Heart left ventricle (tissue), 16 donors: ENCODE results near the gene ENPP3. TPM values are rescaled to one million over a fixed set of nuclear protein-coding genes. Genes with fewer than 3 reads are reported as not detected.

ENCODE experiments used
- ATAC-seq, 4 donors: fragments of 200-7000 bp; cut with Tn5 transposase; one replicate each; pipeline ENCODE4 v1.9.1; 2020 to 2022; ENCODE audit warnings: moderate library complexity in 4 of 4, mild to moderate bottlenecking in 3 of 4, moderate number of reproducible peaks in 1 of 4
- DNase-seq, 5 donors: peaks; one replicate each; pipeline ENCODE4 v3.0.0-alpha.2; 2020
- H3K27ac ChIP-seq, 12 donors: fragments of 200-600 bp; sonication (generic) in 4 of 12; one replicate each; pipeline versions ENCODE4 v1.5.0 to v1.8.0; 2016 to 2022; ENCODE audit warnings: mild to moderate bottlenecking in 2 of 12
- H3K27me3 ChIP-seq, 9 donors: fragments of 200-600 bp; sonication (generic) in 2 of 9; one replicate each; pipeline versions ENCODE4 v1.5.1 to v1.8.0; 2016 to 2022; ENCODE audit warnings: mild to moderate bottlenecking in 3 of 9
- H3K36me3 ChIP-seq, 9 donors: fragments of 200-600 bp; sonication (generic) in 2 of 9; one replicate each; pipeline versions ENCODE4 v1.5.0 to v1.8.0; 2018 to 2022; ENCODE audit warnings: mild to moderate bottlenecking in 2 of 9
- H3K4me1 ChIP-seq, 12 donors: fragments of 200-600 bp; sonication (generic) in 4 of 12; one replicate each; pipeline versions ENCODE4 v1.5.0 to v1.8.0; 2016 to 2022; ENCODE audit warnings: mild to moderate bottlenecking in 3 of 12
- H3K4me3 ChIP-seq, 12 donors: fragments of 200-600 bp; sonication (generic) in 4 of 12; one replicate each; pipeline versions ENCODE4 v1.5.0 to v1.8.0; 2017 to 2022; ENCODE audit warnings: mild to moderate bottlenecking in 9 of 12, moderate library complexity in 4 of 12
- H3K9me3 ChIP-seq, 12 donors: fragments of 200-600 bp; sonication (generic) in 4 of 12; one replicate each; pipeline versions ENCODE4 v1.5.0 to v1.8.0; 2016 to 2022; ENCODE audit warnings: mild to moderate bottlenecking in 1 of 12
- POLR2A ChIP-seq, 2 donors: fragments of 450-650 bp; IDR thresholded peaks; one replicate each; pipeline ENCODE4 v1.6.1; 2017; ENCODE audit warnings: antibody characterized with exemption in 2 of 2, mild to moderate bottlenecking in 2 of 2, moderate library complexity in 2 of 2
- WGBS, 4 donors: extraction: QIAGEN DNeasy Blood & Tissue Kit in 2 of 4; methylation state at CpG; one replicate each; pipeline versions ENCODE4 v1.1.5 to v1.1.7; 2013 to 2018; 5-methylcytosine and 5-hydroxymethylcytosine counted together
- intact Hi-C, 10 donors: fragments of 100-400 bp; cut with DNase I; formaldehyde crosslinking; loops; one replicate each; pipeline versions ENCODE4 v1.11.1 to v1.14.2; 2022
- polyA plus RNA-seq, 2 donors: library from polyadenylated mRNA; stranded (reverse); fragments of 200-250 nt; gene quantifications; one replicate each; pipeline ENCODE4 v1.2.3, GENCODE V29; 2013
- total RNA-seq, 9 donors: library from RNA; depleted of rRNA in 2 of 9; stranded (reverse); fragments of >200 nt in 2 of 9; fragmentation: NEBNext Ultra II Directional in 3 of 9; extraction: Animal tissue kit (Norgen Biotek cat#: 25700) in 3 of 9; gene quantifications; one replicate each; pipeline versions ENCODE4 v1.1.0 to v1.2.4, GENCODE V29; 2016 to 2023
- TF ChIP-seq, protein P1 (sequence below), 12 donors: fragments of 200-600 bp; sonication (generic) in 4 of 12; IDR thresholded peaks; one replicate each; pipeline versions ENCODE4 v1.5.0 to v1.8.0; 2018 to 2022; ENCODE audit warnings: antibody characterized with exemption in 12 of 12, mild to moderate bottlenecking in 5 of 12
- donor health status: ischemic (EF 13 %, LVEDD 7.1; RV severe dilation, severe dysfunction).
- donor health status: healthy with polysubstance abuse.
- donor health status: DM: no; HTN: yes; CAD: no.
- donor health status: DM: no; HTN: no; CAD: no.
- donor health status: ischemic (EF 25% LVEDD 6.9; RV normal size, moderate dysfunction).
- donor health status: ischemic (EF 25% LVEDD 5.7; RV mildly dilated, moderate dysfunction).
- donor health status: healthy.
- donor health status: DM: yes; HTN: yes; CAD: no.
- donor health status: ischemic (EF 35%, LVEDD 5.7; RV mildly dilated, moderate dysfunction).
- donor health status: nonischemic (EF 11% LVEDD 7.7; RV severe dilation, severe dysfunction).
- donor health status: DM: yes; HTN: yes; CAD: no.
- donor health status: PGD.
- donor health status: ischemic (EF 29% LVEDD 5.4; RV normal size, mild dysfunction).
- donor health status: nonischemic (EF 23%, LVEDD 6.1; RV moderate dilation, normal function).

Gene ENPP3
- total and polyA plus RNA-seq, 11 donors: 0.07 to 0.72 (median 0.42) TPM; not detected in 2

DNA sequence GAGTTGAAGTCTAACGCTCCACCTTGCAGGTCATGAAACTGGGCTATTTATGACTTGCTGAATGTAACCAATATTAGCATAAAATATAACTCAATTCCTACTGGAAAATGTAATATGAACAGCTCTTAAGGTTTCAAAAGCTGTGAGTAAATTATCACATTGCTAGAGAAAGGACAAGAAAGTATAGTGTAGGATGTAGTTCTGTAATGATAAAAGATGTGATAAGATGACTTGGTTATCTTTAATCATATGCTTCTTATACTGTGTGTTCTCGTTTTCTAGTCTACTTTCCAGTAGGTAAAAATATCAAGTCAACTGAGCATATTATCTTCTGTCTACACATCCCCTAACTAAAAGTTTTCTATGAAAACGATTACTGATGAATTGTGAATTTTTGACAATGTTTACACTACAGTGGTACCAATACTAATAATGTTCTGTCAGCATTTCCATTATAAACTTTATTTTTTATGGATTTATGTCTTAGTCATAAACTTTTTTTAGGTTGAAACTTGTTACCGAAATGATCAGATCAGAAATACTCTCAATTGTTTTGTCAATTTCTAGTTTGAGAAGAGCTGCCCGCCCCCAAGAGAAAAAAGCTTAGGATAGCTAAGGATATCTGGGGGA lies 23.7 kb upstream of the ENPP3 start:
- 84 to 88% (median 86%) methylated on average over 5 of the region's 5 CpGs for WGBS, 4 donors
- intact Hi-C loops: no loop called here
- TF ChIP-seq POLR2A (IDR thresholded peaks at IDR 0.05): no peak
- TF ChIP-seq, protein P1, sequence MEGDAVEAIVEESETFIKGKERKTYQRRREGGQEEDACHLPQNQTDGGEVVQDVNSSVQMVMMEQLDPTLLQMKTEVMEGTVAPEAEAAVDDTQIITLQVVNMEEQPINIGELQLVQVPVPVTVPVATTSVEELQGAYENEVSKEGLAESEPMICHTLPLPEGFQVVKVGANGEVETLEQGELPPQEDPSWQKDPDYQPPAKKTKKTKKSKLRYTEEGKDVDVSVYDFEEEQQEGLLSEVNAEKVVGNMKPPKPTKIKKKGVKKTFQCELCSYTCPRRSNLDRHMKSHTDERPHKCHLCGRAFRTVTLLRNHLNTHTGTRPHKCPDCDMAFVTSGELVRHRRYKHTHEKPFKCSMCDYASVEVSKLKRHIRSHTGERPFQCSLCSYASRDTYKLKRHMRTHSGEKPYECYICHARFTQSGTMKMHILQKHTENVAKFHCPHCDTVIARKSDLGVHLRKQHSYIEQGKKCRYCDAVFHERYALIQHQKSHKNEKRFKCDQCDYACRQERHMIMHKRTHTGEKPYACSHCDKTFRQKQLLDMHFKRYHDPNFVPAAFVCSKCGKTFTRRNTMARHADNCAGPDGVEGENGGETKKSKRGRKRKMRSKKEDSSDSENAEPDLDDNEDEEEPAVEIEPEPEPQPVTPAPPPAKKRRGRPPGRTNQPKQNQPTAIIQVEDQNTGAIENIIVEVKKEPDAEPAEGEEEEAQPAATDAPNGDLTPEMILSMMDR (IDR thresholded peaks at IDR 0.05): no peak
- Histone ChIP-seq H3K27me3 (no peaks in the 10 kb centered on the region), H3K27ac (no peak overlapping the region), H3K9me3 (no peaks in the 10 kb centered on the region), H3K4me3 (no peak overlapping the region), H3K4me1 (no peaks in the 10 kb centered on the region), H3K36me3 (peaks cover 0 to 100% (median 100%) of the 10 kb centered on the region in 9 donors)
- no peak for DNase-seq
- ATAC-seq: no peak

DNA sequence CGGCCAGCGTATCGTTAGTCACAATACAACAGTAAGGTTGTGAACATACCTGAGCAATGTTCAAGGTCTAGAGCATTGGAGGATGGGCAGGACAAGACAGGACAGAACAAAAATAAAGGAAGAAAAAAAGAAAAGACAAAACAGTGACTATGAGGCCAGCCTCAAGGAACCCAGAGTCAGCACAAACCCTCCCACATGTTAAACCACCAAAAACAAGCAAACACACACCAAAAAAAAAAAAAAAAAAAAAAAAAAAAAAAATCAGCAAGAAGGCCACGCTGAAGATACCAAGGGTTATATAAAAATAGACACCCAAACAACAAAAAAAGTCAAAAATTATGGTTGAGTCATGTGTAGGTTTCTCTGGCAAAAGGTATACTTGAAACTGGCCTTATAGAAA lies 21.8 kb upstream of the ENPP3 start:
- WGBS, 4 donors: 95 to 100% (median 98%) methylated on average over 4 of the region's 4 CpGs
- Histone ChIP-seq H3K4me3 (no peak overlapping the region), H3K27ac (no peak overlapping the region), H3K36me3 (peaks cover 0 to 100% (median 100%) of the 10 kb centered on the region in 9 donors), H3K4me1 (no peaks in the 10 kb centered on the region), H3K27me3 (no peaks in the 10 kb centered on the region), H3K9me3 (no peaks in the 10 kb centered on the region)
- DNase-seq (no peak), ATAC-seq (no peak)
- intact Hi-C loops: loop anchor here in 1 of 10 donors (5.0 kb wide), 1 partner anchor 33 kb away; no protein-coding TSS in a partner anchor
- TF ChIP-seq, protein P1 (IDR thresholded peaks at IDR 0.05): no peak
- TF ChIP-seq POLR2A (IDR thresholded peaks at IDR 0.05): no peak

GRCh38 chr6:131627724-131628682 lies 9.1 kb upstream of the ENPP3 start, which contains the start of gene MED23:
Gene MED23 (minus strand): TSS chr6:131628242. CDS start chr6:131628049, 193 bp downstream.
- H3K9me3 ChIP-seq: no peaks in the 10 kb centered on the region
- peak within 1 kb of the TSS; percentile 35 to 88 (median 82) for H3K4me3 ChIP-seq
- ATAC-seq (peak; percentile 94 to 99 (median 98)), DNase-seq (peak; percentile 93 to 96 (median 95))
- H3K36me3 ChIP-seq: peaks cover 0 to 38% (median 29%) of the 10 kb centered on the region in 9 donors
- peak within 1 kb of the TSS in 11 of 12 donors; percentile 41 to 83 (median 72) for H3K27ac ChIP-seq
- intact Hi-C loops: loop anchor here in 3 of 10 donors (5.0 to 10.0 kb wide), 3 partner anchors 736 to 743 kb away; no protein-coding TSS in a partner anchor
- peaks cover 0 to 24% (median 15%) of the 10 kb centered on the region in 12 donors for H3K4me1 ChIP-seq
- TF ChIP-seq, protein P1 (IDR thresholded peaks at IDR 0.05): peak; percentile 84 to 100 (median 96)
- TF ChIP-seq POLR2A (IDR thresholded peaks at IDR 0.05): peak in 1 of 2 donors; percentile 62
- H3K27me3 ChIP-seq: no peaks in the 10 kb centered on the region
- 0 to 1% (median 1%) methylated on average over 27 to 53 of the region's 53 CpGs for WGBS, 4 donors
